ENCODE data around the gene SV2C. TPM values are rescaled to one million over a fixed set of nuclear protein-coding genes. Genes with fewer than 3 reads are reported as not detected.
"Not testable (repeated sequence)": the region's sequence is repeated elsewhere in the genome, so short reads cannot be mapped to it uniquely, and the experiment has no call there.

Gene SV2C
- total RNA-seq, 1 donor from 2014 or later = not detected

DNA sequence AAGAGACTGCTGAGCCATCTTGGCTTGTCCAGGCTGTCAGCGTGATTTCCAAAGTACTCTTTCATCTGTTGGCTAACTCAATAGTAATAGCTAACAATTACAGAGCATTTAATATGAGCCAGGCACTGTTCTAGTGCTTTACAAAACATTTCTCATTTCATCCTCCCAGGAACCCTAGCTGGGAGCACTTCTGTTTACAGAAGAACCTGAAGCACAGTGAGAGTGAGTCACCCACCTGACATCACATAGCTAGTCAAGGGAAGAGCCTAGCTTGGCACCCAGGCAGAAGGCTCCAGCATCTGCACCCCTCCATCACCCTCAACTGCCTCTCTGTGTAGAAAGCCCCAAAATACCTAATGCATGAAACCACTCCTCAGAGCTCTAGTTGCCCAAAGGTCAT is 262.4 kb downstream of the SV2C start:
- ATAC-seq (ENCODE audit: poor library complexity) (no peak), DNase-seq (no peak)
- intact Hi-C loops (cut with DNase I) = no loop called here

DNA sequence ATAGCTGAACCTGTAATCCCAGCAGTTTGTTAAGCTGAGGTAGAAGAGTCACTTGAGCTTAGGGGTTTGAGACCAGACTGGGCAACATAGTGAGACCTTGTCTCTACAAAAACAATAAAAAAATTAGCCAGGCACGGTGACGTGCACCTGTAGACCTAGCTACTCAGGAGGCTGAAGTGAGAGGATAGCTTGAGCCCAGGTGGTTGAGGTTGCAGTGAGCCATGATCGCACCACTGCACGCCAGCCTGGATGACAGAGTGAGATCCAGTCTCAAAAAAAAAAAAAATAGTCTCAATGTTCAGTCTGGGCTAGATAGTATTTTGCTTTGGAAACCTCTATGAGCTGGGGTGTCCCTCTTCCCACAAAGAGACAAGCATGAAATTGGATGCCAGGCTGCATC is 268.0 kb downstream of the SV2C start:
- ATAC-seq (ENCODE audit: poor library complexity) = no peak
- no peak for DNase-seq
- intact Hi-C loops (cut with DNase I) = no loop called here

DNA sequence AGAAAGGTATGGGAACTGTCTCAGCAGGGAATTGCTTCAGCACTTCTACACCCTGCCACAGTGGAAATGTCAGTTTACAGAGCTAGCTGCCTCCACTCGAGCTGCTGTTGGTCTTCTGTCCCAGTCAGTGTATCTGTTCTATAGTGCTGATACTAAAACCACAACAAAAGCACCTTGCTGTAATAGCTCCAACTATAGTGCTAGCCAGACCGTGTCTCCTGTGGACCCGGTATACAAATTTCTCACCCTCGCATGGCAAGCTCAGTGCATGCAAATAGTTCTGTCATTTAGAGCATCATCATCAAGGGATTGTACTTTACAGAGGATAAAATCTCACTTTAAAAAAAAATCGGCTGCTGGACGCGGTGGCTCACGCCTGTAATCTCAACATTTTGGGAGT is 268.4 kb downstream of the SV2C start:
- no peak for DNase-seq
- intact Hi-C loops (cut with DNase I) = no loop called here

DNA sequence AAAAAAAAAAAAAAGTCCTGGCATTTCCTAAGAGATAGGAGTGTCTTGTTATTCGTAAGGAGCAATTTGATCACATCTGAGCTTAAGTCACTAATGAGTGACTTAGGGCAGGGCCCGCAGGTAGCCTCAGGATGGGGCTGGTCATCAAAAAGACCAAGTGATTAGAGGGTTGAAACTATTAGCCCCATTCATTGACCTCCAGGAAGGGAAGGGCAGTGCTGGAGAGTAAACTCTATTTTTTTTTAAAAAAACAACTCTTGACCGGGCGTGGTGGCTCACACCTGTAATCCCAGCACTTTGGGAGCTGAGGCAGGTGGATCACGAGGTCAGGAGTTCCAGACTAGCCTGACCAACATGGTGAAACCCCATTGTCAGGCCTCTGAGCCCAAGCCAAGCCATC is 273.7 kb downstream of the SV2C start:
- DNase-seq (no peak), ATAC-seq (ENCODE audit: poor library complexity) (no peak)
- intact Hi-C loops (cut with DNase I) = no loop called here

More for the DNA sequence above, 268.4 kb downstream of the SV2C start:
- no peak for ATAC-seq (ENCODE audit: poor library complexity)

DNA sequence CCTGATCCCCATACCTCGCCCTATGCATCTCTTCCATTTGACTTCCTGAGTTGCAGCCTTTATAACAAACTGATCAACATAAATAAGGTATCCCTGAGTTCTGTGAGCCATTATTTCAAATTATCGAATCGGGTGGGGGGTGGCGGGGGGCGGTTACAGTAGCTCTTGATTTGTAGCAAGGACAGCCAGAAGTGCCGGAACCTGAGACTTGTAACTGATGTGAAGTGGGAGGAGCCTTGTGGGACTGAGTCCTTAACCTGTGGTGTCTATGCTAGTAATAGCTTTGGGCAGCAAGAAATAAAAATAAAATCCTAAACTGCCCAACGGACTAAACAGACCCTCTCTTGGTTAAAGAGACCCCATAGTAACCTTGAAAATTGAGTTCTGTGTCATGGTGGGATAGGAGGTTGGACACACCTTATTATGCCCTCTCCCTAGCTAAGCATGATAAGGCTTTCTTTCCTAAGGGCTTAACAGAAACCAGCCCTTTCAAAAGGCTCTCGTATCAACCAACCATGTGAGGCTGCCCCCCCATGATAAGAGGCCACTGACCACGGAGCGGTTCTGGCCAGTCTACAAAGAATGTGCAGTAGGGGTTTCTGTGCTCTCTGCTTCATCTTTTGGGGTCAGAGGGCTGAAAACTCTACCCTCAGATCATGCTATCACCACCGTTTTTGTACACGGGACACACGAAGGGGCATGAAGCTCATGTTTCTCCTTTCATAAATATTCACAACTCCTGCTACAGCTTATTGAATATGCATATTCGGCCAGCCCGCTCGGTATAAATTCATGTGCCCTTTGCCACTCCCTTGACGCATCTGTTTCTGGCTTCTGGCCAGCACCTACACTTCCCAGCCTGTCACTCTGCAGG is 280.4 kb downstream of the SV2C start:
- DNase-seq (no peak), ATAC-seq (ENCODE audit: poor library complexity) (peak; percentile 59)
- intact Hi-C loops (cut with DNase I) = no loop called here

DNA sequence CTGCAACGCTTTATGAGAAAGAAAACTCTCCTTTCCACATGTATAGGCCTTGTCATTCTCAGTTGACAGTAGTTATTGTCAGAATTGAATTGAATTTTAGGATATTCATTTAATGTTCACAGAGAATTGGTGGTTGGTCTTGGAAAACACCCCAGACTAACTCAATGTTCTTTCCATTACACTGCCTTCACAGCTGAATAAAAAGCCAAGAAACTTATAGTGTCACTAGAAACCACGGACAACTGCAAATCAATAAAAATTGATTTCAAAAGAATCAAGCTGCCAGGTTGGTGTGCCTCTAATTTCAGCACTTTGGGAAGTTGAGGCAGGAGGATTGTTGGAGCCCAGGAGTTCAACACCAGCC is 281.0 kb downstream of the SV2C start:
- intact Hi-C loops (cut with DNase I) = no loop called here
- DNase-seq (no peak), ATAC-seq (ENCODE audit: poor library complexity) (no peak)

DNA sequence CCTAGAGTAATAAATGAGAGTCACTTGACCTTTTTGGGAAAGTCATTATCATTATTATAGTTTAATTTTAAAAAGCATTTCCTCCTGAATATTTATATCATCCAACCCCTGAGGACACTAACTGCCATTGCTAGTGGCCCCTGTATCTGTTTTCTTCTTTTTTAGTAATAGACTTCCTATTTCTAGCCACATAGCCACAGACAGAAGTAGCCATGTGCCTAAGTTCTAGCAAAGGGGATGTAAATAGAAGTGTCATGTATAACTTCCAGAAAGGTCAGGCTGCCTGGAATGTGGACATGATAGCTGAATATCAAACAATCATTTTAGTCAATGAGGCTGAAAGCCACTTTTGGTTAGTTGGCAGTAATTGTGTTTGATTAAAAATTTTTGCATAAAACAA is 282.4 kb downstream of the SV2C start:
- ATAC-seq (ENCODE audit: poor library complexity) (no peak), DNase-seq (no peak)
- intact Hi-C loops (cut with DNase I) = no loop called here

DNA sequence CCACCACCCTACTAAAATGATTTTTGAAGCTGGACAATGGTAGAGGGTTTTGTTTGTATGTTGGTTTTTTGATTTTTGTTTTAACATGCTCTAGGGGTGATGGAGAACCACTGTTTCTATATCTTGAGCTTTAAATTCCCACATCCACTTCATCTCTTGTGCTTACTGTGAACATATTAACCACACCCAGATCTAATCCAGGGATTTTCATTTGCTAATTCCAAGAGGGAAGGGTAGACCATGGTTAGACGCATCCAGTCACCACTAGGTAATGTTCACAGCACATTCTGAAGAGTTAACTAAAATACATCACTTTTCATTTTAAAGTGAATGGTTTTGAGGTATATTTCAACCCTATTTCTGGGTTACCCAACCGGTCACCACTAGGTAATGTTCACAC is 283.4 kb downstream of the SV2C start:
- intact Hi-C loops (cut with DNase I) = no loop called here

DNA sequence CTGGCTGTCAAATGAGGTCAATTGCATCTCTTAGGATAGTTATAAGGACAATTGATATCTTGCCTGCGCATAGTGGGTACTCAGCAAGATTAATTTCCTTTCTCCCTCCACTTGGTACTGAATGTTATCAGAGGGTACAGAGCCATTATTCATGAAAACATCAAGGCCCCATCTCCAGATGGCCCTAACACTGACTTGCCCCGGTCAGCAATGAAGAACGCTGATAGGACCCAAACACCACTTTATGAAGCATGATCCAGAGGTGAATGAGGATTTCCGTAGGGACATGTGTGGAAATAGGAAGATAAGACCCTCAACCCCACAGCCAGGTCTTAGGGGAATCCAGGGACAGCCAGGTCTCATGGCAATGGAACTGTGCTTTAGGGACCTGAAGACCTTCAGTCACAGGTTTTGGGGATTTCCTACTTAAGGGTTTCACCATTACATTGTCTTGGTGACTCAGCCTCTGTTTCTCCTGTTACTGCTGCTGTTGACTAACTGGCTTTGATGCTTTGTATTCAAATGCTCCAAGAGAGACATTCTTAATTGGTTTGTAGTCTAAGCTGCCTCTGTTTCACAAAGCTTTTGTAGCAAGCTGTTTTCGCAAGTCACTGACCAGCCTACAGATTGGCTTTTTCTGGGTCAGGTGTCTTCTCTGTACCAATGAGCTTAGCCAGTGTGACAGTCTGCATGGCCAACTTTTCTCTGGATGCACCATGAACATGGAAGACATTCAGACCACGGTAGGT is 284.6 kb downstream of the SV2C start:
- DNase-seq (no peak), ATAC-seq (ENCODE audit: poor library complexity) (no peak)
- intact Hi-C loops (cut with DNase I) = no loop called here

More for the DNA sequence above, 283.4 kb downstream of the SV2C start:
- ATAC-seq (ENCODE audit: poor library complexity) = no peak
- no peak for DNase-seq

DNA sequence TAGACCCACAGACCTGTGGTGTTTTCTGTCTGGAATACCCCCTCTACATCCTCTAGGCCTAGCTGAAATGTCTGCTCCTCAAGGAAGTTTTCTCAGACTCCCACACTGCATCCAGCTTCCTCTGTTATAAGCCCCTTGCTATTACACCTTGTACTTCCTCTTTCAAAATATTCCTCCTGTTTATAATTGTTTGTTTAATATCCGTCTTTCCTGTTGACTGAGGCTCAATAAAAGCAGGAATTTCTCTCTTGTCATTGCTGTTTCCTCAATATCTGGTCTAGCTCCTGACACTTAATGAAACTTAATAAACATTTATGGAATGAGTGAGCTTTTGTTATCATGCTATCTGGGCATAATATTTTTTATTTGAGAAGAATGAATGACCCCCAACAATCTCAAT is 285.8 kb downstream of the SV2C start:
- intact Hi-C loops (cut with DNase I) = no loop called here
- ATAC-seq (ENCODE audit: poor library complexity) (no peak), DNase-seq (no peak)

DNA sequence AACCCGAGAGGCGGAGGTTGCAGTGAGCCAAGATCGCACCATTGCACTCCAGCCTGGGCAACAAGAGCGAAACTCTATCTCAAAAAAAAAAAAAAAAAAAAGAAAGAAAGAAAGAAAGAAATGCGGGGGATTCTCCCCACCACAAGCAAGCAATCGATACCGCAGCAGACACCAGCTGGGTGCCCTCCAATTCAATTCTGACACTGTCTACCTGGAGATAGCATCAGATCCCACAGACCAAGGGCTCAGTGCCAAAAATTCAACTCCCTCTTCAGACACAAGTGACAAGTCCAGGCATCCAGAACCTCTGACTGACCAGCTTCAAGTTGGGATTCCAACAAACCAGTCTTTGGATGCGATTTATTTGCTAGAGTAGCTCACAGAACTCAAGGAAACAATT is 286.5 kb downstream of the SV2C start:
- ATAC-seq (ENCODE audit: poor library complexity); intact Hi-C loops (cut with DNase I); DNase-seq: not testable (repeated sequence)

DNA sequence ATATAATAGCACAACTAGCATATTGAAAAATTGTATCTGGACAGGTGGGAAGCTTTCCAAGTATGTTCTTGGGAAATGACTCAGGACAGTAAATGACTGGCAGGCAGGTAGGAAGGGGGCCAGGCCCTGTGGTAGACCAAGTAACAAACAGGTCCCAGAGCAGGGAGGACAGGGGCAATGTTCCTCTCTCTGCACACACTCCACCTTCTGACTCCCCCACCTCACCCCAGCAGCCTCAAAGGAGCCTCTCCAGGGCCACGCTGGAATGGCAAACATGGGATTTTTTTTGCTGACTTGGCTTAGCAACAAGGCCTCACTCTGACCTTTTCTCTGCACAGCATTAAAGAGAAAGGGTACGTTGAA is 288.8 kb downstream of the SV2C start:
- intact Hi-C loops (cut with DNase I) = no loop called here
- no peak for DNase-seq
- no peak for ATAC-seq (ENCODE audit: poor library complexity)

DNA sequence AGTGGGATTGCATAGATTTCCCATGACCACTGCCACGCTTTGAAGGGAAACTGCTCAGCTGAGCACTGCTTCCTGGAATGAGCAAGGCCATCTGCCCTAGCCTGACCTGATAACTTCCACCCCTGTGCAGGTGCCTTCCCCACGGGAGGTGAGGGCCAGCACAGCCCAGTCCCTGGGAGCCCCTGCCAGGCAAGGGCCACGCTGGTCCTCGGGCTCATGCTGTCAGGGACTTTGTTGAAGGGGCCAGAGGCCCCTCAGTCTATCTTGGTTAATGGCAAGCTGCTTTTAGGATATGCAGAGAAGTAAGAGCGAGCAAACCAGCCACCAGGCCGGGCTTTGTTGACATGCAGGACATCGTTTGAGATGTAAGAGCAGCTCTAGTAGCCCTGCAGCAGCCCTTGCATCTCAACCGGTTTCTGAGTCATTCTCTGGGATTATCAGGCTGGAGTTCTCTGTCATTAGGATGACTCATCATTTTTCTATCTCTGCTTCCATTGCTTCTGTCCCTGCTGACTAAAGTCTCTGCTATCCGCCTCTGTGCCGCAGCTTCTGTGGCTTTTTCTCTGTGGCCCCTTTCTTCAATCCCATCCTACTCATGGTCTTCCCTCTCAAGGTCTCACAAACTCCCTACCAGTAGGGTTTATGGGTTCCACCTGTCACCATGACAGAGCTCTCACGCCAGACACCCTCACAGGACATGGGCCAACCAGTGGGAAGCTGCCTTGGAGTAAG is 289.3 kb downstream of the SV2C start:
- no peak for ATAC-seq (ENCODE audit: poor library complexity)
- DNase-seq = no peak
- intact Hi-C loops (cut with DNase I) = no loop called here

DNA sequence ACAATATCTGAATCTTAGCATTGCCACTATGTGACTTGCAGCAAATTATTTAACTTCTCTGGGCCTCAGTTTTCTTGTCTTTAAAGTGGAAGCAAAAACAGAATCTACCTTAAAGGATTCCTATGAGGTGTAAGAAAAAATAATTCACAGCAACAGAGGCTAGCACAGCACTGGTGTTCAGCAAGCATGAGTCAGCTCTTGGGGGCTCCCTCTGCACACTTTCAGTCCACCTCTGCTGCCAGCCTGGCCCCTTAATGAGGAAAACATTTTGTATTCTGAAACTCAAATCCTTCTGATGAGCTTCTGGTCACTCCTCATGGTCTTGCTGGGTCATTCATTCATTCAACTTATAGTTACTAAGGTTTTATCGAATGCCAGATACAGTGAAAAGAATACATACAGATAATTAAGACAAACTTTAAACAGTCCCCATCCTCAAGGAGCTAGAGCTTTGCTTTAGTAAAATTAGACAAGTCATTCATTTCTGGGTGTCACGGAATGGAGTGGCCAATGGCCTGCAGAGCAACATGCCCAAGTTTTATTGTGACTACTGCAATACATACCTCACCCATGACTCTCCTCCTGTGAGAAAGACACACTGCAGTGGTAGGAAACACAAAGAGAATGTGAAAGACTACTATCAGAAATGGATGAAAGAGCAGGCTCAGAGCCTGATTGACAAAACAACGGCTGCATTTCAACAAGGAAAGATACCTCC is 293.1 kb downstream of the SV2C start:
- DNase-seq = no peak
- intact Hi-C loops (cut with DNase I) = no loop called here
- no peak for ATAC-seq (ENCODE audit: poor library complexity)

DNA sequence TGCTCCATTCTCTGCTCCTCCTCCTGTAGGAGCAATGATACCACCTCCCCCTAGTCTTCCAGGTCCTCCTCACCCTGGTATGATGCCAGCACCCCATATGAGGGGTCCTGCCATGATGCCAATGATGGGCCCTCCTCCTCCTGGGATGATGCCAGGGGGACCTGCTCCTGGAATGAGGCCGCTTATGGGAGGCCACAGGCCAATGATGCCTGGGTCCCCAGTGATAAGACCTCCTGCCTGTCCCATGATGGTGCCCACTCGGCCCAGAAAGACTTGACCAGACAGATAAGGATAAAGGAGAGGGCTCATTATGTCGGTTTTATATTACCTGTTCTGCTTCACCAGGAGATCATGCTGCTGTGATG is 293.7 kb downstream of the SV2C start:
- ATAC-seq (ENCODE audit: poor library complexity) (no peak), DNase-seq (no peak)
- intact Hi-C loops (cut with DNase I) = no loop called here

DNA sequence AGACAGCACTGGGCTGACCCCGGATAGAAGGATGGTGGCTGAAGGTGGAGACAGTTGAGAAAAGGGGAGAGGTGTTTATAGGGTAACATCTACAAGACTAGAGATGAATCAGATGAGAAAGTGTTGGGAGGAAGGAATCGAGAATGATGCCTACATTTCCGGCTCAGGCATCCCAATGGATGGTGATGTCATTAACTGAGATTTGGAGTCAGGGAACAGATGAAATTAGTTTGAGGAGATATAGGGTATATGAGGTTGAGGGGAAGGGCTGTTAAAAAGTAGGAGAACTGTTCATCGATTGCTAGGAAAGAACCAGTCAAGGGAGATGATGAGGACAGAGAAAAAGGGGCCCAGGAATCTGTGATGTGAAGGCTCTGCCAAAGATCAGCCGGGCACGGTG is 295.2 kb downstream of the SV2C start:
- no peak for DNase-seq
- ATAC-seq (ENCODE audit: poor library complexity) = no peak
- intact Hi-C loops (cut with DNase I) = no loop called here

DNA sequence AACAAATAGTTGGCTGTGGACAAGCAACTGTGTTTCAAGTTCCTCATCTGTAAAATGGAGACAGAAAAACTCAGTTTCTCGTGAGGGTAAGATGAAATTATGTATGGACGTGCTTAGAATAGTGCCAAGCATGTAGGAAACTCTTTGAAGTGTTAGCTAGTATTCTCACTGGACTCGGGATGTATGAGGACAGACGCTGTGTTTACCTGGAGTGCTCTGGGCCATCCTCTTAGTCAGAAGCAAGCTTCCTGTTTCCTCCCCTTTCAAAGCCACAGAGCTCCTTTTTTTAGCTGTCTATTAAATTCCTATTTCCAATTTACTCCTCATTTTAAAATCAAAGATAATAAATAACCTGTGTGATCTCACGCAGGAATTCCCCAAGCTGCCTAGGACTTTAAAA is 296.1 kb downstream of the SV2C start:
- no peak for ATAC-seq (ENCODE audit: poor library complexity)
- no peak for DNase-seq
- intact Hi-C loops (cut with DNase I) = no loop called here

DNA sequence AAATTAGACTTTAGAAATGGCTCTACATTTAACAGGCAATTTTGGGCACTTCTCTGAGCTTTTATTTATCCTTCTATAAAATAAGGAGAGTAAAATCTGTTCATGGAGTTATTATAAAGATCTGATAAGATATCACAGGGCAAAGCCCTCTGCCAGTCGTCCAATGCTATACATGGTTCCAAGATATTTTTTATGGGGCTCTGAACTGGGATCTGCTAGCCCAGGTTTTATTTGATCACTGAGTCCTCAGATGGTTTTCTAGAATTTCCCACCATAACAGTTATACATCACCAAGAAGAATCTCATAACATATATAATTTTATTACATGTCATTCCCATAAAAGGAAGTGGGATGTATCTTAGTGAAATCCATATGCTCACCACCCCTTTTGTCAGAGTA is 296.7 kb downstream of the SV2C start:
- ATAC-seq (ENCODE audit: poor library complexity) (no peak), DNase-seq (no peak)
- intact Hi-C loops (cut with DNase I) = no loop called here

DNA sequence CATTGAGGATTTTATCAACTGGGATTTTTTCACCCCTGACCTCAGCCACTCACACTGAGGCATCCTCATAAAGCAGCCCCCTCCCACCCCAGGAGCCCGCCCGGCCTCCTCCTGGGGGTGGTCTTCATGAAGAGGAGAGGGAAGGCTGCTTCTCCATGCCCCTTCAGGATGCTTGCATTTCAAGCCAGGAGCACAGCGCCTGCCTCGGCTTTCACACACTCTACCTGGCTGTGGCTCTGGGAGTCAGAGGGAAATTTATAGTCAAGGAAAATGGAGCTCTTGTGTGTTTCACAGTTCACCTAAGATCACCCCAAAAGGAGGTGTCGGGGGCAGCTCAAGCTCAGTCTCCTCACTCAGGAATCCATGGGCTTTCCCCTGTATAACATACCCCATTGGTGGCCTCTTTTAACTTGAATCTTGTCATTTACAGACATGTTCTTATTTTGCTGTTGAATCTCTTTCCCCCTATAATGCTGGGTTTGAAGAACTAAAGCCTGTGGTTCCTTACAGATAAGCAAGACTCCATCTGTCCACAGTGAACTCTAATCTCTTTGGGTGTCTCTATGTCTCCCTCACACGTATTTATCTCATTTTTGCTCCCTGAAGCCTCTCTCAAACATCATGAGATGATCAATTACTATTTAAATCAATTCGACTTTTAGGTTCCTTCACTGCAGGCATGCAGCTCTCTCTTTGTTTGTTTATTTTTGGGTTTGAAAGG is 297.3 kb downstream of the SV2C start:
- intact Hi-C loops (cut with DNase I) = no loop called here
- no peak for ATAC-seq (ENCODE audit: poor library complexity)
- DNase-seq = no peak
